Stimulated activated CD4-positive, alpha-beta T cell treated with anti-CD3 and anti-CD28 coated beads, Interleukin-1b, Interleukin-23, amount 100 ng/mL, for 4 hours (primary cell): ENCODE results near the gene VPS13D.

Experiments used
- DNase-seq, 2 donors: peaks; one replicate each; pipeline ENCODE4 v3.0.0-alpha.2; 2020; ENCODE audit warnings: low read depth in 2 of 2

VPS13D gene

GRCh38 chr1:12405325-12406210 is 175.7 kb downstream of the VPS13D start:
- DNase-seq, result no peak

DNA sequence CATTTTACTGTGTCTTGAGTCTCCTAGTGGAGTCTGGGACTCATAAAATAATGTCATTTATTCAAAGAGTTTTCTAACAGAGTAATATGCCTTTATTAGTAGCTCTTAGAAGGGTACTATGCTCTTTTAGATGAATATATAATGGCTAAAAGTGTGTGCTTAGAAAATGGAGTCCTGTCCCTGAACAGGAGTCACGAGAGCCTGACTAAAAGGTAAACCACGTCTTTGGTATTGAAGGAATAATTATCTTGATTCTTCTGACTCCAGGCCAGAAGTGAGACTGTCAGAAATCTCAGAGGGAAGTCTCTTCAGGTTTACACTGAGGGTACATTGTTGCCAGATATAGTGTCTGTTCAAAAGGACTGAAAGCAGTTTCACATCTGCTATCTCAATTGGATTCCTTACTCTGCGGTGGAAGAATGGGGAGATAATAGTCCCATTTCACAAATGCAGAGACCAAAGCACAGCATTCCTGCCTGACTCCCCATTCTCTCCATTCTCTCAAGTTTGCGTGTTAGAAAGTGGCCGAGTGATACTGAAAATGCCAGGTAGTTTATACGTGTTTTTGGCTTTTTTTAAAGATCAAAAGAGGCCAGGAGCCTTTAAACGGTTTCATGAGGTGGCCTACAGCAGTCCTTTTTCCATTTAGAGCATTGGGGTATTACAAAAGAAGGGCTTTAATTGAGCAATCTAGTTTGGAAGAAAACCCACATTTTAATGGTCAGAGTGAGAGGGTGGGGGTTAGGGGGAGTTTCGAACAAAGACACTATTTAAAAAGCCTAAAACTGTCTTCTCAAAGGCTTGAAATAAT is 176.6 kb downstream of the VPS13D start:
- no peak for DNase-seq

- no peak for DNase-seq
These were observed 177.5 kb downstream of the VPS13D start for GRCh38 chr1:12407050-12407961.

- DNase-seq, result no peak
These were observed 178.2 kb downstream of the VPS13D start for GRCh38 chr1:12407962-12408454.

DNA sequence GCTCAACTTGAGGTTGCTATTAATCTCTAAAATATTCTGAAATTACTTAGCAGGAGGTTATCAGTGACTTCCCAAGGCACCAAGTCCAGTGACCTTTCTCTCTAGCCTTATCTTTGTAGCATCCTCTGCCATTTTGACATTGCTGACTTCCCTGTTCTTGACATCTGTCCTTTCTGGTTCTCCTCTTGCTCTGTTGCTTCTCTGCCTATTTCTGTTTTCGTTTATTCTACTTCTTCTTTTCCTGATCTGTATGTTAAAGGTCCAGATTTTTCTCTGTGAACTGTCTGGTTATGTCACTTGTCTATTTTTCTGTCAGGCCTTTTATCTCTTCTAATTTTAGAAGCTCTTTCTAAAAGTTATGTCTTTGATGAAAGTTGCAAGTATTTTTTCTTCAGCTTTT is 178.8 kb downstream of the VPS13D start:
- no peak for DNase-seq

- DNase-seq, result no peak
These were observed 179.9 kb downstream of the VPS13D start for GRCh38 chr1:12409681-12410080.

DNA sequence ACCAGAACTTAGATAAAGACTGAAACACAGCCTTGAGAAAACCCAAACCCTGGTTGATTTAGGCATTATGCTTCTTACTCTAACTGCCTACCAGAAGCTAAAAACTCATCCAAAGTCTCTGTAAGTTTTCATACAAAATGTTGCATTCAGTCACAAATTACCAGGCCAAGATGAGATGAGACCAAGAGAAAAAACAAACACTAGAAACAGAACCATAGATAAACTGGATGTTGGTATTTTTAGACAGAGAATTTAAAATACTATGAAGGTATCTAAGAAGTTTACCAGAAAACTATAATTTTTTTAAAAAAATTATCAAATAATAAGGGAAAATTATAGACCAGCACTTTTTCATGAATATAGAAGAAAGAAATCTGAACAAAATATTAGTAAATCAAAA is 180.5 kb downstream of the VPS13D start:
- no peak for DNase-seq

DNA sequence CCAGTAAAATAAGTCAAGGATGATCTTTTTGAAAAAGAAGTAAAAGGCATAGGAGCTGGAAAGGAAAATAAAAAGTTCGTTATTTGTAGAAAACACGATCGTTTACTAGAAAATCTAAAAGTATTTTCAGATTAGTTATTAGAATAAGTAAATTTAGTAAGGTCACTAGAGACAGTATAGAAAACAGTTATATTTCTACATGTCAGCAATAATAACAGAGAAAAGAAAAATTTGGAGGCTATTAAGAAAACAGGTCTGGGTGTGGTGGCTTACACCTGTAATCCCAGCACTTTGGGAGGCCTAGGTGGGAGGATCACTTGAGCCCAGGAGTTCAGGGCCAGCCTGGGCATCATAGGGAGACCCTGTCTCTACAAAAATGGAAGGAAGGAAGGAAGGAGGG is 181.3 kb downstream of the VPS13D start:
- DNase-seq, result no peak

GRCh38 chr1:12411747-12412146 is 181.9 kb downstream of the VPS13D start:
- no peak for DNase-seq

- no peak for DNase-seq
These were observed 182.6 kb downstream of the VPS13D start for GRCh38 chr1:12412439-12412838.

DNA sequence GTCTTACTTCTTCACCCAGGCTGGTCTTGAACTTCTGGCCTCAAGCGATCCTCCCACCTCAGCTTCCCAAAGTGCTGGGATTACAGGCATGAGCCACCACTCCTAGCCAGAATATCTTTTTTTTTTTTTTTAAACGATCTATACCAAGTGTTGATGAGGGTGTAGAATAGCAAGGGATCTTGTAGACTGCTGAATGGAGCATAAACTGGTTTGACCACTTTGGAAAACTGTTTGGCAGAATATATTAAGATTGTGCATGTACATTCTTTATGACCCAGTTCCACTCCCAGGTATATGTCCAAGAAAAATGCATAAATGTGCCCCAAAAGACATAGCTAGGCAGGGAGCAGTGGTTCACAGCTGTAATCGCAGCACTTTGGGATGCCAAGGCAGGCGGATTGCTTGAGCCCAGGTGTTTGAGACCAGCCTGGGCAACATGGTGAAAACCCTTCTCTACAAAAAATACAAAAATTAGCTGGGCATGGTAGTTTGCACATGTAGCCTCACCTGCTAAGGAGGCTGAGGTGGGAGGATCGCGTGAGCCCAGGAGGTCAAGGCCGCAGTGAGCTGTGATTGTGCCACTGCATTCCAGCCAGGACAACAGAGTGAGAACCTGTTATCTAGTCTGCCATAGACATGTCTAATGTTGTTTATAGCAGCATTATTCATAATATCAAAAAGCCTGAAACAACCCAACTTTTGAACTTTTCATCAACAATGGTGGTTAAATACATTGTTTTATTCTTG is 184.0 kb downstream of the VPS13D start:
- DNase-seq, result no peak

- DNase-seq, result no peak
These were observed 184.7 kb downstream of the VPS13D start for GRCh38 chr1:12414444-12415018.

DNA sequence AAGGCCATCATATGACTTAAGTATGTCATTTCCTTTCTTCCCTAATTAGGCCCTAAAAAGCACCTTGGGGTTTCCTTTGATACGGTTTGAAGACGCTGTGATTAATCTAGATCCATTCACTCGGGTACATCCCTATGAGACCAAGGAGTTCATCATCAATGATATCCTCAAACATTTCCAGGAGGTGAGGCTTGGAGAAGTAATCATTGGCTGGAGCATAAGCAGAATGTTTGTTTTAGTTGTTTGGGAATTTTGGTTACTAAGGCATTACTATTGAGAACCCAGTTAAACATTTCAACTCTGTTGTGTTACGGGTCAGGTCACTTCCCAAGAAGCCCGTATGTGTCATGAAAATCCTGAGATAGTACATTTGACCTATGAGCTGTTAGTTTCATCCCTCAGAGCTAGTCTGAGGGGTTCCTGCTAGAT is 185.2 kb downstream of the VPS13D start:
- no peak for DNase-seq

DNA sequence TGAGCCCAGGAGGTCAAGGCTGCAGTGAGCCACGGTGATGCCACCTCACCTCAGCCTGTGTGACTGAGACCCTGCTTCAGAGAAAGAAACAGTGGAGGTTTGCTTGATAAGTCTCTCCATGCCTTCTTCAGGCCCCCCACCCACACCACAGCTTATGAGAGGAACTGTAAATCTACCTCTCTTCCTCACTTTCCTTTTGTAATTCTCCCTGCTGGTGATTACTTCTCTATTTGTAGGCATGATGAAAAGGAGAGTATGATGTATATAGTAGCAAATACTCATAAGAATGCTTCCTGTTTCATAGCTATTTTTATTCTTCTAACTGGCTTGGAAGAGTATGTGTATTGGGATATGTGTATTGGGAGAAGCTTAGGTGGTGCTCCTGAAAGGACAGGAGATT is 186.3 kb downstream of the VPS13D start:
- no peak for DNase-seq

DNA sequence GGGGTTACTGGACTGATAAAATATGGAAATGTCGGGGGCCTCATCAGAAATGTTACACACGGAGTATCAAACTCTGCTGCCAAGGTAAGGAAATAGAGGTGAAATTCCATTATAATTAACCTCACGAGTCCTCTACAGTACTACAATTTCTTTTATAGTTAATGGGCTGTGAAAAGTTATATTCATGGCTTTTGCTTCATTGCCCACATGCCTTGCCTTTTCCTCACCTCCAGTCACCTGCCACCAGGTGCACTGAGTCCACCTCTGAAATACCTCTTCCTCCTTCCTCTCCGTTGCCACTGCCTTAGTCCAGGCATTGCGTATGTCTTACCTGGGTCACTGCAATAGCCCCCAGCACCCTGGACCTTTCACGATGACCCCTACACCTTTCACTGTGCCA is 186.9 kb downstream of the VPS13D start:
- no peak for DNase-seq

- DNase-seq, result no peak
These were observed 187.6 kb downstream of the VPS13D start for GRCh38 chr1:12417389-12417788.

- no peak for DNase-seq
These were observed 190.3 kb downstream of the VPS13D start for GRCh38 chr1:12420171-12420570.

GRCh38 chr1:12422488-12422887 is 192.7 kb downstream of the VPS13D start:
- DNase-seq, result no peak

- no peak for DNase-seq
These were observed 194.3 kb downstream of the VPS13D start for GRCh38 chr1:12424087-12424529.

- DNase-seq, result no peak
These were observed 195.0 kb downstream of the VPS13D start for GRCh38 chr1:12424793-12425192.
